HepG2 (cell line): Measurements from ENCODE around the gene DAB2IP. TPM values are rescaled to one million over a fixed set of nuclear protein-coding genes. Genes with fewer than 3 reads are reported as not detected.
"Not testable (repeated sequence)": the region's sequence is repeated elsewhere in the genome, so short reads cannot be mapped to it uniquely, and the experiment has no call there.

Experiments
- ATAC-seq: fragments of 200-7000 bp; cut with Tn5 transposase; 3 replicates; pipeline ENCODE4 v1.9.1; 2020; ENCODE audit warnings: mild to moderate bottlenecking, moderate library complexity
- BruUV-seq: library from RNA; stranded (reverse); fragments of 400-500 nt; replicated peaks from 2 replicates; lab custom pipeline; 2021; lab: Mats Ljungman, UMichigan
- CTCF ChIA-PET: fragments of 300-600 bp; formaldehyde crosslinking; extraction: SDS; loops from one replicate; lab custom pipeline; 2021; ENCODE audit warnings: low total read pairs, inconsistent platforms, low intra/inter-chr PET ratio; lab: Yijun Ruan, JAX
- POLR2A ChIA-PET: fragments of 350-600 bp; sonication (Branson Sonifier 250); formaldehyde crosslinking; loops from one replicate; lab custom pipeline; 2020; ENCODE audit warnings: antibody characterized with exemption, inconsistent platforms; lab: Yijun Ruan, JAX
- DNase-seq: peaks from one replicate; pipeline ENCODE4 v3.0.0-alpha.2; 2015; ENCODE audit warnings: low spot score
- FAIRE-seq: peaks from 3 replicates; lab custom pipeline; 2011; peaks lifted over from hg19 to GRCh38; lab: Jason Lieb, UNC
- H2AFZ ChIP-seq: one replicate; pipeline ENCODE4 v1.6.1; 2011; ENCODE audit warnings: low read length, inconsistent platforms
- H3K27ac ChIP-seq: fragments of 300-600 bp; 3 replicates; pipeline ENCODE4 v1.8.0; 2011; ENCODE audit warnings: mixed run types, mild to moderate bottlenecking, mixed read lengths, low read length, inconsistent platforms; ENCODE audit not compliant: insufficient read depth; ENCODE audit errors: extremely low read length
- H3K27me3 ChIP-seq, 2 experiments: fragments of 200-600 bp in 1 of 2; 2 replicates in 1 of 2; 3 replicates in 1 of 2; pipeline versions ENCODE4 v1.6.0 to v1.8.0; 2011; ENCODE audit warnings: low read length in 2 of 2, mild to moderate bottlenecking in 2 of 2, moderate library complexity in 2 of 2, inconsistent platforms in 1 of 2; ENCODE audit not compliant: insufficient read depth in 2 of 2, control insufficient read depth in 1 of 2
- H3K36me3 ChIP-seq, 2 experiments: fragments of 200-600 bp in 1 of 2; replicated peaks in 1 of 2; 2 replicates in 1 of 2; 3 replicates in 1 of 2; pipeline versions ENCODE4 v1.5.1 to v1.8.0; 2011; ENCODE audit warnings: low read length in 2 of 2, inconsistent platforms in 1 of 2; ENCODE audit not compliant: insufficient read depth in 2 of 2, control insufficient read depth in 1 of 2
- H3K4me1 ChIP-seq: 2 replicates; pipeline ENCODE4 v1.5.1; 2012; ENCODE audit warnings: low read length, inconsistent platforms; ENCODE audit not compliant: insufficient read depth
- H3K4me2 ChIP-seq: 2 replicates; pipeline ENCODE4 v1.6.0; 2011; ENCODE audit warnings: low read depth, low read length, inconsistent platforms
- H3K4me3 ChIP-seq, 3 experiments: fragments of 200-600 bp in 1 of 3; sonication (generic), shearing (Covaris generic) in 1 of 3; replicated peaks in 1 of 3; 2 replicates each; pipeline ENCODE4 v1.5.1; 2011 to 2016; ENCODE audit warnings: low read length in 3 of 3, inconsistent platforms in 2 of 3, low read depth in 2 of 3, mild to moderate bottlenecking in 2 of 3, control low read depth in 1 of 3, mixed read lengths in 1 of 3; ENCODE audit not compliant: insufficient read depth in 1 of 3
- H3K79me2 ChIP-seq: one replicate; pipeline ENCODE4 v1.6.1; 2011; ENCODE audit warnings: low read length, inconsistent platforms; ENCODE audit not compliant: insufficient read depth
- H3K9ac ChIP-seq: 2 replicates; pipeline ENCODE4 v1.6.0; 2011; ENCODE audit warnings: mild to moderate bottlenecking, low read depth, low read length, inconsistent platforms; ENCODE audit not compliant: insufficient read depth
- H3K9me3 ChIP-seq: 2 replicates; pipeline ENCODE4 v1.5.1; 2012; ENCODE audit warnings: mild to moderate bottlenecking, low read length
- H4K20me1 ChIP-seq: 2 replicates; pipeline ENCODE4 v1.6.0; 2011; ENCODE audit warnings: inconsistent platforms, mild to moderate bottlenecking, low read length, moderate library complexity; ENCODE audit not compliant: insufficient read depth
- AGO2 ChIP-seq: fragments of 200-400 bp; formaldehyde crosslinking; optimal IDR thresholded peaks from 2 replicates; pipeline ENCODE3; 2017; ENCODE audit warnings: mild to moderate bottlenecking, low read depth, low read length, moderate library complexity
- ZNF629 ChIP-seq: sonication (generic); formaldehyde crosslinking; conservative IDR thresholded peaks from 2 replicates; pipeline ENCODE4 v1.5.0; 2020; ENCODE audit warnings: missing genetic modification reagents
- ZNF687 ChIP-seq: sonication (generic); formaldehyde crosslinking; IDR thresholded peaks from 2 replicates; pipeline ENCODE4 v1.5.1; 2020; ENCODE audit warnings: mild to moderate bottlenecking, missing genetic modification reagents, moderate library complexity
- WGBS: methylation state at CpG from one replicate; pipeline ENCODE4 v1.1.6; 2017; ENCODE audit warnings: low lambda C conversion rate; 5-methylcytosine and 5-hydroxymethylcytosine counted together
- in situ Hi-C: cut with HindIII; loops from 2 replicates; pipeline ENCODE4 v1.10.0; 2017; ENCODE audit warnings: low pct_unique_long_range_greater_than_20kb; ENCODE audit not compliant: extremely low pct_ligation_motif_present
- intact Hi-C: fragments of 100-400 bp; cut with micrococcal nuclease; formaldehyde crosslinking; loops from one replicate; pipeline ENCODE4 v1.10.0; 2022; ENCODE audit not compliant: unreplicated experiment
- polyA plus RNA-seq, 8 experiments: library from polyadenylated mRNA; depleted of rRNA in 3 of 8; stranded (reverse) in 7 of 8; unstranded in 1 of 8; fragments of >200 nt; fragmentation: Illumina TruSeq in 4 of 8; extraction: Trizol in 4 of 8; gene quantifications; 2 replicates each; pipeline versions ENCODE4 v1.2.1 to v1.2.3, GENCODE V29; 2011 to 2016; ENCODE audit warnings: low read depth in 4 of 8, missing spikeins in 1 of 8, mixed read lengths in 1 of 8; ENCODE audit not compliant: insufficient read depth in 1 of 8
- total RNA-seq, 5 experiments: library from RNA; depleted of rRNA; stranded (reverse); fragments of >200 nt; fragmentation: Illumina TruSeq; extraction: Trizol; gene quantifications; 2 replicates each; pipeline ENCODE4 v1.2.3, GENCODE V29; 2016; ENCODE audit warnings: low read depth in 1 of 5

Gene DAB2IP
- total and polyA plus RNA-seq, 2 of the 13 experiments (the other 11 are each of a cell fraction or from before 2014, with no cell fraction given), result 25.3 to 37.9 TPM

DNA sequence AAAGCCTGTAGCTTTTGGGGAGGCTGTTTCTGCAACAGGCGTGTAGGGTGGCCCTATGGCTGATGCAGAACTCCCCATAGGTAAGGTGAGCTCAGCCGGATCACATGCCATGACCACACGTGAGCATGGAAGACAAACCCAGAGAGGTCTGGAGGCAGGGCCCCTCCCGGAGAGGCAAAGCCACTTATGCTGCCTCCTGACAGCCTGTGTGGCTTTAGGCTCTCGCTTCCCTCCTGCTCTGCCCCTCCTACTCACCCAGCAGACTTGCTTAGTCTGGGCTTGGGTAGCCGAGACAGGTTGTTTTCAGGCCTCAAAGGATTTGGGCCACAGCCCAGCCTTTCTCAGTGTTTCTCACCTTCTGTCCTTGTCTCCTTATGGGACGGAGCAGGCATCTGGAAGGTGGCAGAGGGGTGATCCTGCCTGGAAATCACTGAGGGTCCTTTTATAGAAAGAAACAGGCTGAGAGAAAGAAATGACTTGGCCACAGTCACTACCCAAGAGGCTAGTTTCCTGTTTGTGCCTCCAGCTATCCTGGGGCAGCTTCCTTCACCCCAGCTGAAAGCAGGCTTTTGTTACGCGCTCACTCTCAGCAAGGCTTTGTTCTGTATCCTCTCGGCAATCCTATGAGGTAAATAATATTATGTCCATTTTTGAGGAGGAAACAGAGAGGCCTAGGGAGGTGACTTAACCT, 89.9 kb downstream of the DAB2IP start:
- Histone ChIP-seq H3K4me3 (peak overlapping the region in 1 of 3 experiments; percentile 17; a peak in 1 of 6 replicates), H4K20me1 (no peaks in the 10 kb centered on the region), H3K4me1 (peaks cover 82% of the 10 kb centered on the region), H2AFZ (no peak overlapping the region), H3K4me2 (peak overlapping the region; percentile 92), H3K9ac (no peak overlapping the region), H3K36me3 (peaks cover 0 to 7% of the 10 kb centered on the region in 2 experiments; a peak in 3 of 5 replicates), H3K9me3 (no peaks in the 10 kb centered on the region), H3K79me2 (peaks cover 83% of the 10 kb centered on the region), H3K27ac (no peak overlapping the region), H3K27me3 (no peaks in the 10 kb centered on the region; a peak in 1 of 5 replicates)
- ChIA-PET POLR2A (interaction anchor here (2.0 kb wide), 1 partner anchor 9 kb away, joined by 9 read pairs; no protein-coding TSS in a partner anchor), CTCF (no interaction called here)
- in situ Hi-C loops, result loop anchor here (10.0 to 25.0 kb wide), 2 partner anchors 123 to 246 kb away; no protein-coding TSS in a partner anchor
- FAIRE-seq, result no peak
- BruUV-seq, result no TSS peak
- ATAC-seq, result no peak
- WGBS, result 77% methylated on average over 7 of the region's 10 CpGs
- intact Hi-C loops, result loop anchor here (5.0 to 10.0 kb wide), 2 partner anchors 83 to 194 kb away; no protein-coding TSS in a partner anchor
- TF ChIP-seq ZNF629 (0 out of 2 replicates have a peak, but pooled peaks have one; percentile 17), ZNF687 (CRISPR knock-in tag) (peak; percentile 17; the same call in 1 of the 2 replicates), AGO2 (no peak)
- no peak for DNase-seq

- H3K9ac ChIP-seq, BruUV-seq, H3K4me3 ChIP-seq, H3K9me3 ChIP-seq, H3K27me3 ChIP-seq, ATAC-seq, H3K27ac ChIP-seq, DNase-seq, H4K20me1 ChIP-seq, FAIRE-seq, CTCF ChIA-PET, H2AFZ ChIP-seq: not testable (repeated sequence)
- Histone ChIP-seq H3K79me2 (peaks cover 84% of the 10 kb centered on the region), H3K4me1 (peaks cover 82% of the 10 kb centered on the region), H3K4me2 (peak overlapping the region; percentile 92; the same call in 1 of the 2 replicates), H3K36me3 (peaks cover 0 to 12% of the 10 kb centered on the region in 2 experiments; a peak in 3 of 5 replicates)
- intact Hi-C loops (loop anchor here (5.0 to 10.0 kb wide), 2 partner anchors 83 to 195 kb away; no protein-coding TSS in a partner anchor), in situ Hi-C loops (loop anchor here (10.0 to 25.0 kb wide), 2 partner anchors 123 to 245 kb away; no protein-coding TSS in a partner anchor)
- 100% methylated on average over 2 of the region's 4 CpGs for WGBS
- POLR2A ChIA-PET, result interaction anchor here (2.0 kb wide), 1 partner anchor 9 kb away, joined by 9 read pairs; no protein-coding TSS in a partner anchor
Measured at GRCh38 chr9:121741919-121742283, 90.5 kb downstream of the DAB2IP start.
